Stimulated activated CD8-positive, alpha-beta memory T cell treated with anti-CD3 and anti-CD28 coated beads, Interleukin-4, amount 100 ng/mL, for 24 hours (primary cell): Measurements from ENCODE around the gene SCFD2.
"Not testable (repeated sequence)": the region's sequence is repeated elsewhere in the genome, so short reads cannot be mapped to it uniquely, and the experiment has no call there.

Experiments used
- DNase-seq: peaks from one replicate; pipeline ENCODE4 v3.0.0-alpha.2; 2020; ENCODE audit warnings: low read depth

Gene SCFD2

DNA sequence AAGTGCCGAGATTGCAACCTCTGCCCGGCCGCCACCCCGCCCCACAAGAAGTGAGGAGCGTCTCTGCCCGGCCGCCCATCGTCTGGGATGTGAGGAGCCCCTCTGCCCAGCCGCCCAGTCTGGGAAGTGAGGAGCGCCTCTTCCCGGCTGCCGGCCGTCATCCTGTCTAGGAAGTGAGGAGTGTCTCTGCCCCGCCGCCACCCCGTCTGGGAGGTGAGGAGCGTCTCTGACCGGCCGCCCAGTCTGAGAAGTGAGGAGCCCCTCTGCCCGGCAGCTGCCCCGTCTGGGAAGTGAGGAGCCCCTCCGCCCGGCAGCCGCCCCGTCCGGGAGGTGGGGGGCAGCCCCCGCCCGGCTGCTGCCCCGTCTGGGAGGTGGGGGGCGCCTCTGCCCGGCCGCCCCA lies 226.6 kb downstream of the SCFD2 start:
- not testable (repeated sequence) for DNase-seq

DNA sequence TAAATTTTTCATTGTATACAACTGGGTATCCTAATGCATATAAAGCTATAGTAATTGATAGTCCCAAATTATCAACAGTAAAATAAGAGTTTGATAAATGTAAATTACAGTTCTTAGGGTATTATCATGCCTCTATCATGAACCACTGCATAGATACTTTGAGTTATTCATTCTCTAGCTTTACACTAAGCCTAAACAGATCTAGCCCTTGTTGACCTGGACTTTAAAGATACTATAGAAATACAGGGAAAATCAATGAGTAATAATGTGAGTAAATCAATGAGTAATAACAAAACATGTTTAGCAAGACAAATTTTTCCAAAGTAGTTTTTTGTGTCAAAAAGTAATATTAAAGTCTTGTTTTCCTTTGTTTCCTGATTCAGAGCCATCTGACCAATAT lies 228.4 kb downstream of the SCFD2 start:
- DNase-seq: no peak

DNA sequence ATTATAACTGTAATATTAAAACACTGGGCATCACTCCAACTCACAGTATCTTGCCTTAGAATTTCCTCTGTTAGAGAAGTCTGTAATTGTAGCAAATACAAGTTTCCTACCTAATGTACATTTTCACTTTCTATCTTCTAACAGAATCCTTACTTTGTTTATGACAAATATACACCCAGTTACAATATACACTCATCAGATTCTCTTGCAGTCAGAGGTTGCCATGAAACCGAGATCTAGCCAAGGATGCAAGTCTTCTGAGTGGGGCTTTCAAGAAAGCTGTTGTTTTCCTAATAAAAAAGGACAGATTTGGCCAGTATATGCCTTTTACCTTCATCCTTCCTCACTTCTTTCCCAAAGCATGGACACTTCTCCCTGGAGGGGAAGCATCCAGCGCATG lies 228.9 kb downstream of the SCFD2 start:
- DNase-seq: no peak

DNA sequence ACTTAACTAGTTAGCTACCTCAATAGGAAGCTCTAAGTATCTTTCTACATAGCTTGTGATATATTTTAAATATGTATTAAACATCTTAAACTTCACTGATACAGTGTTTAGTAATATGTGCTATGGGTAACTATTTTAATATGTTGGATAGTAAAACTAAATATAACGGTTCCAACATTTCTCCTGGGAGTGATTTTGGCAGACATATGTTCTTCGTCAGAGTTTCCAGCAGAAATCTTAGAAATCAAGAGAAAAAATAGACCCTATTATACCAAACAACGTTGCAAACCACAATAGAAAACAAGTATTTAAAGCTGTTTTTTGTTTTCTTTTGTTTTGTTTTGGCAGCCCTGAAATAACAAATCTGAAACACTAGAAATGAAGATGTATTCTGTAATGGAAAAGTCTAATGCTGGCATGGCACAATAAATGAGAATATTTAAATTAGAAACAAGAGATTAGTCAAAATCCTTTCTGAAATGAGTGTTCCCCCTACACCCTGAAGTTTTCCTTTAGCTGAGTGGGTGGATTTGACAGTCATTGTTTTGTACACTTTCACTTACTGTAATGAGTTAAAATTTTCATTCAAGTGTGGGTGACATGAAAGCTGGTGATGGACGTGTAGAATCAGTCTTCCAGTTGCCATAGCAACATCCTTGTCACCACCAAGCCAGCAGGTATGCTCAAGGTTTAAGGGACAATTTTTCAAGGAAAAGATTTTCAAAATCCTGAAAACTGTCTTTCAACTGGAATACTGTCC lies 233.5 kb downstream of the SCFD2 start:
- no peak for DNase-seq

DNA sequence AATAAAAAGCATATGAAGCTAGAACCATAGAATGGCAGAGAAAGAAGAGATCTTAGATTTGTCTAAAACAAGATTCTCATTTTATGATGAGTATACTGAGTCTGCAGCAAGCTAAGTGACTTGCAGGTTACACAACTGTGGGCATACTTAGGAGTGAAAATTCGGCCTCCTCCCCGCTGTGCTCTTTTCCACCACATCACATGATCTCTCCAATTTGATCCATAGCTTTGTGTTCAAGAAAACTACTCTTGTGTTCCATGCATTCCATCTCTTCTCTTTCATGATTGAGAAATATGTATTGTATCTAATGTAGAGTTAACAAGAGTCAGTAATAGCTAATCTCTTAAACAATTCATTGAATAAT lies 234.3 kb downstream of the SCFD2 start:
- DNase-seq: no peak

DNA sequence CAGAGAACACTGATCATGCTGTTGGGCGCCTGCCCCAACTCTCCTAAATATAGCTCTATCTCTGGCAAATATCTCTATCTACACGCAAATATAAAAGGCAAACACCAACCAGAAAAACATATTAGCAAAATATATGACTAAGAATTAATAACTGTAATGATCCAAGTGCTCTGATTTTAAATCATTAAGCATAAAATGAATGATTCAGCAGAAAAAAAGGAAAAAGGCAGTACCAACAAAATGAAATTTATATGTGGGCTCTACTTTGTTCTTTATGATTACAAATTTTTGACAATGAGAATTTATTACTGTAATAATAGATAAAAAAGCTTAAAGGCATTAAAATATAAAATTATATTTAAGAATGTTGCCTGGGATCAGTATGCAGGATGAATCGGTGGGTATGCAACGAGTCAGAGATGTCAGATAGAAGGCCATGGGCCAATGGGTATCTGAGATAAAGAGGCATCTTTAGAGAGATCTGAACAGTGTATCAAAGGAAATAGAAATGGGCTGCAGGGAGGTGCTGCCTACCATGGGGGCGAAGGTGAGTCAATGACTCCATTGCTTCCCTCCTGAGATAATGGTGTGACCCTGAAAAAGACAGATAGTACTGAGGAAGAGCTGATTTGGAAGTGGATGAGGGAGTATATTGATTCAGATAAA lies 234.8 kb downstream of the SCFD2 start:
- DNase-seq: no peak

DNA sequence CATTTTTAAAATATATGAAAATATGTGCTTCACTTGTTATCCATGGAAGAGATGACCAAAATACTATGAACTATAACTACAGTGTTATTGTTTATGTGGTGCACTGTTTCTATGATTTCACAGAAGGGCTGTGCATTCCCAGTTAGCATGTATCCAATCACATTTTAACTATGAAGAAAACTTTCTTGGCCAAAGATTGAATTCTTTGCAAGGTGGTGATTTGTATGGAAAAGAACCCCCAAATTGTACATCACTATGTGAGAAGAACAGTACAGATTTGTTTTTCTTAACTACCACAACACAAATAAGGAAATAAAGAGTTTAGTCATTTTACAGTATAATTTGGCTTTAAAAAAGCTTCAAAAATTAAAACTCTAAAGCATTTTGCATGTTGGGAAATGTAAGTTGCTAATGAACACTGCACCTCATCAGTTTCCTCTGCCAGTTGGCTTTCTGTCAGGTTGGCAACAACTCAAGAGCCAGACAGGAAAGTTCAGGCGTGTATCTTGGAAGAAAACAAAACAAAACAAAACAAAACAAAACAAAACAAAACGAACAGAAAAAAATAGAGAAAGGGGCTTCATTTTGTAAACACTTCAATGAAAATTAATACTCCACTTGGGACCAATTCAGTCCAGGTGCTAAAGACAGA lies 237.0 kb downstream of the SCFD2 start:
- no peak for DNase-seq

DNA sequence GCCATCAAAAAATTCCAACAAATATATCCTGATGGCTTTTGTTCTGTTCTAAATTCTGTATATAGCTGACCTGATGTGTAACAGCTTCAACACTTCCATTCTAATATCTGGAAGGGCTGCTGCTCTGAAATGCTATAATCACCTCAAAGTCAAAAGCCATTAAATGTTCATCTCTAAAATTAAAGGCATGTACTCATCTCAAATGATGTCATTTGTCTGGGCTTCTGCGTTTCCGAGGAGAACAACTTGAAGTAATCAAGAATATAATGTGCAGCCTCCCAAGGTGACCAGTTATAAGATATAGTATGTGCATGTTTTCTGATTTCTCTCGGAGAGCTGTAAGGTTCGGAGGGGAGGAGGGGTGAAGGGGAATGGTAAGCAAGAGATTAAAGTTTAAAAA lies 237.6 kb downstream of the SCFD2 start:
- DNase-seq: no peak

DNA sequence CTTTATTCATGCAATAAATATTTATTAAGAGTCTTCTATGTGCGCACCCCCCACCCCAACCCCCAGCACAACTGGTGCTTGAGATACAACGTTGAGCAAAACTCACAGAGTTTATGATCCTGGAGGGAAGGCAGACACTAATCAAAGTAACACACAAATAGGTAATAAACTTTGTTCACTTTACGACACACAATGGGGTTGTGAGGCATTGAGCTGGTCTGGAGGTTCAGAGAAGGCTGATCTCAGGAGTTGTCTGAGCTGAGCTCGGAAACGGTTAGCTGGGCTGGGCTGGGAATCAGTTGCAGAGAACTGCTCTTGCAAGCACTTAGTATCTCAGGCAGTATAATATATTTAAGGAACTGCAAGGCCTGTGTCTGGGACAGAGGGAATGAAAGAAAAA lies 238.5 kb downstream of the SCFD2 start:
- DNase-seq: no peak

DNA sequence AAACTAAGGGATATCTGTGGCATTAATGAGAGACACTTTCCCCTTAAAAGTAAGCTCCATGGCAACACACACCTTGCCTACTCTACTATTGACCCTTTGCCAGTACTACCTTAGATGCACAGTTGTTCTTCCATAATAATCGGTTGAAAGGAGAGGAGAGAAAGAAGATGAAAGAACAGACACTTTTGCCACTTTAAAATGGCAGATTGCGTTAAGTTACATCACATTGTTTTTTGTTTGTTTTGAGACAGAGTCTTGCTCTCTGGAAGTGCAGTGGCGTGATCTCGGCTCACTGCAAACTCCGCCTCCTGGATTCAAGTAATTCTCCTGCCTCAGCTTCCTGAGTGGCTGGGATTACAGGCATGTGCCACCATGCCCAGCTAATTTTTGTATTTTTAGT lies 239.8 kb downstream of the SCFD2 start:
- DNase-seq: no peak

DNA sequence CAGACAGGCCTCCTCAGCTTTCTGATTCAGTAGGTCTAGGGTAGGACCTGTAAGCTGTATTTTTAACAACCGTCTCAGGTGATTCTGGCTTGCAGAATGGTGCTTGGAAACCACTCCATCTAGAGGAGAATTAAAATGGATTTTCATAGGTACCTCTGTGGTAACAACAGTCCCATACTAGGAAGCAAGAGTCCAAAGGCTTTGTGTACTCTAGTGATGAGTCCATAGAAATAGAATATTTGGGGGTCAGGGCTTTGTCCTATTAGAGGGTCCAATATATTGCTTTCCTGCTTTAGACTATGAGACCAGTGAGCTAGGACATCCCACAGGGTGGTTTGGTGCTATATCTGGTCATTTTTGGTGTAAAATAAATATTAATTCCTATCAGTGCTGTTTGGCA lies 242.0 kb downstream of the SCFD2 start:
- DNase-seq: no peak

DNA sequence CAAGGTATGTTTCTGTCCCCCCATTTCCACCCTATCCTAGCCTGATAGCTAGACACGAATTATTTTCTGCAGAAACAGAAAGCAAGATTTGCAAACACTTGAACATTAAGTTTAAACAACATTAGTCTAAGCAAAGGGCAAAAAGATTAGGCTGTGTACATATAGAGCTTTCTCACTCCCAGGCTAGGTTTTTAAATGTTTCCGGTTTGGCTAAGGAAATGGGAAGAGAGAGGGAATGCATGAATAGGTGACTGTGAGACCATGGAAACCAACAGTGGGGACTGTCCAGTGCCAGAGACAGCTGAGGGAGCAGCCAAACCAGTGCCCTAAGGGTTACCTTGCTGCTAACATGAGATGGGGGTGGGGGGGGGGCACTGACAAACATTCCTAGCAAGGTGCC lies 242.7 kb downstream of the SCFD2 start:
- DNase-seq: no peak

DNA sequence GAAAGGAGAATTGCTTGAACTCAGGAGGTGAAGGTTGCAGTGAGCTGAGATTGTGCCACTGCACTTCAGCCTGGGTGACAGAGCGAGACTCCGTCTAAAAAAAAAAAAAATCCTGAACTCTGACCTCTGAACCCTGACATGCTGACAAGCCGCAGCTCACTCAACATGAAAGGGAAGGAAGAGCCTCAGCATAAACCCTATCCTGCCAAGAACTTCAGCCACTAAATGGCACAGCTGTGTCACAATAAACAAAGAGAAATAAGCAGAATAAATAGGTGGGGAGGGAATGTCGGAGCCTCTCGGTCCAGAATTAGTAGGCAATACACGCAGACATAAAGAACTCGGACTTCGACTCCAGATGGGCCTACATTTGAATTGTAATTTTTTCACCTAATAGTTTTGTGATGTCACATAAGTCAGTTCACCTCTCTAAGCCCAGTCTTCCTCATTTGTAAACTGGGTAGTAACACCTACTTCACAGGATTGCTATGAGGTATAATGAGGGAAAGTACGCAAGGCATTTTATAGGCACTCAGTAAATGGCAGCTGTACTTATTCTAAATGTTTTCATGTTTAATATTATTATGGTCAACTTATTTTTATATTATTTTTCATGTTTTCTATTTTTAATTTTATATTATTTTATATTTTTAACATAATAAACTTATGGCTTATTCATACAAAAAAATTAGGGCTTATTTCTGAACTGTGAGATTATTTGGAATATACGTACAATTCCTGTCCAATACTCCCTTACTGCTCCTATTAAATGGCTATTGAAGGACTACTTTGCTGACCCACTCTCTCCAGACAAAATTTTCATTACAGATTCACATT lies 243.4 kb downstream of the SCFD2 start:
- DNase-seq: no peak

DNA sequence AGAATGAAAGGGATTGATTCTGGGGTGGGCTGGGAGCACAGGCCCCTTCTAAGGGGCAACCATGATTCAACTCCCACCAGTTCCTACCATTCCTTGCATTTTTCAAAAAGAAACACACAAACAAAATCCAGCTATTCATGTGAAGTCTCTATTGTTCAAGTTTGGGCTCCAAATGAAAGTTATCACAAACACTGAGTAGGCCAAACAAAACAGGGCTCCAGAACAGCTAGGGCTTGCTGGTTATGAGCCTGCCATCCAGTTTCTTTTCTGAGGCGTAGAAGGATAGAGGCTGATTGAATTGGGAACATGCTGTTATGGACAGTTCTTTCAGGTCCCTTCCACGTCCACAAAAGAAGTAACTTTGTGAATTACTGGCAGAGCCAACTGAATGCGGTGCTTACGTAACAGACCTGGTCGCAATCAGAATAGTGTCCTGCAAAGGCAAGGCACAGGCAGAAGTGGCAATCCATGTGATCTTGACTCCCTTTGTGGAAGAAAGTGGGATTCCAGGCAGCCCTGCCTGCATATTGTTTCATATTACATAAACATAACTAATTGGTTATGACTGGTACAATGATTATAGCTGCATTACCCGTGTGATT lies 244.5 kb downstream of the SCFD2 start:
- no peak for DNase-seq

DNA sequence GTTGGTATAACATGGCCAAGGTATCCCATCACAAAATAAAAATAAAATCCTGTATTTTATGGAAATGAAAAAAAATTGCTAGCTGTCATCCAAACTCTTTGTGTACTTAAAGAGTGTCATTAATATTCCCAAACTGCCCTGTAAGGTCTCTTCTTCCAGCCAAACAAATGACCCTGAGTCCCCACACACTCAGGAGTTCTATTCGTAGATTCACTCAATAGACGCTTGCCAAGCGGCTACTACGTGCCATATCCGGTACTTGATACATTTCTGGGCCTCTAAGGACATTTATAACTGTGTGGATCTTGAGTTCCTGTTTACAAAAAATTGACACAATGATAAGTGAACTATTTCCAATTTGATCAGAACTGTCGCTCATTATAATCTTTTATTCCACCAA lies 245.1 kb downstream of the SCFD2 start:
- no peak for DNase-seq

DNA sequence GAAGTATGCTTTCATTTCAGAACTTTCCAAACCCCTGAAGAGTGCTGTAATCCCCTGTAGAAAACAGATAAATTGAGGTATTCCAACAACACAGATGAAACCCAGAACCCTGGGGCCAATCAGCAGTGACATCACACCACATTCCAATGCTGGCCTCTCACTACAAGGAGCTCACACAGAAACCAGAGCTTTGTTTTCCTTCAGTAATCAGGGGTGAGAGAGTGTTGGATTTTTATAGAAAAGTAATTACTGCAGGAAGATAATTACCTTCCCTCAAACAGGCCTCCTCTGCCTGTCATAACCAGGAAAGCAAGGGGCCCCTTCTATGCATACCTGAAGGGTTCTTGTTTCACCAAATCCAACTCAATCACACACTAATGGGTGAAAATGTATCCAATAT lies 246.2 kb downstream of the SCFD2 start:
- DNase-seq: no peak

DNA sequence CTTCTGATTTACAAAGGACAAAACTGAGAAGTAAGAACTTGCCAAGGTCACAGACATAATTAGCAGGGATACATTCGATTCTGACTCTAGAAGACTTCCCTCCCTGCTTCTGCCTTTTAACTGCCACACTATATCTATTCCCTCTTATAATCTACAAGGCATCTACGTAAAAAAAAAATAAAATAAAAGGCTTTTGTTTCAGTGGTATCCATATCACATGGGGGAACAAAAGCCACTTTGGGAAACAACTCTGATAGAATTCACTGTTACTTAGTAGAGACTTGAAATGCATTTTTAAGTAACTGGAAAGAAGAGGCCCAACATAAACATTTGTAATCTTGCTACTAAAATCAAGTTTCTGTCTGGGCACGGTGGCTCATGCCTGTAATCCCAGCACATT lies 247.2 kb downstream of the SCFD2 start:
- DNase-seq: no peak

DNA sequence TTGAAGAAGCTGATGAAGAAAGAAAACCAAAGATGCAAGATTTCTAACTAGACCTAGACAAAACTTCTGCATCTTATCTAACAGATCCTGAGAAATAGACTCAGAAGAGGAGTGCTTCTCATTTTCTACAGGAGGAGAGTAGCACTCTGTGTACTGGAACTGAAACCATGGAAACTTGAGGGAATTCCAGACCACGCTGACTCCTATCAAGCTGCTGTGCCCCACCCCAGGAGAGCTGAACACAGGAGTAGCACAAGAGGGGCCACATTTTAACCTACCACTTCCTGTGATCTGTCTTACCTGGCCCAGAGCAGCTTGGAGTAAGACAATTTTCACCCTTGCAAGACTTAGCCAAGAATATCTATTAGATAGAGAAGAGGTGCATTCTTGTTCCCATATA lies 248.9 kb downstream of the SCFD2 start:
- no peak for DNase-seq

DNA sequence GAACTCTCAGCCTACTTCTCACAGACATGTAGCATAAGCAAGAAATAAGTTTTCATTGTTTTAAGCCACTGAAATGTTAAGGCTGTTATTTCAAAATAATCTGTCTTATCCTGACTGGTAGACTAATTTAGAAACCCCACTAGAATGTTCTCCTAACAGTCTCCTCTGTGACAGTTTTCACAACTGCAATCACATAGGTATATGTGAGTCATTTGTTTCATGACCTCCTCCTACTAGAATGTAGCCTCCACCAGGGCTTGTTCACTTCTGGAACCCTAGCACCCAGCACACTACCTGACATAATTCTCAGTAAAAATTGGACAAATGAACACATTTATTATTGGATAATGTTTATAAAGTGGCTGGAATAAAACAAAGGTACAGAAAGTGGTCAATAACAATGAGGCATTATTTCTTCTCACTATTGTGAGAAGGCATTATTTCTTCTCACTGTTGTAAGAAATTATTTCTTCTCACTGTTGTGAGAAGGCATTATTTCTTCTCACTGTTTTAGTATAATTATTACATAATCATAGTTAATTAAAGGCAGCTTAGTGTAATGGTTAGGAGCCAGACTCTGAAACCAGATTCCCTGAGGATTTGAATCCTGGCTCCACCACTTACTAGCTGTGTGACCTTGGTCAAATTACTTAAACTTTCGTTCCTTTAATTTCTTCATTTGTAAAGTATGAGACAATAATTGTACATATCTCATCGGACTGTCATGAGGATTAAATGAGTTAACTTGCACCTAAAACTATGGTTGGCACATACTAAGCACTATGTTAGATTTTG lies 252.2 kb downstream of the SCFD2 start:
- no peak for DNase-seq

DNA sequence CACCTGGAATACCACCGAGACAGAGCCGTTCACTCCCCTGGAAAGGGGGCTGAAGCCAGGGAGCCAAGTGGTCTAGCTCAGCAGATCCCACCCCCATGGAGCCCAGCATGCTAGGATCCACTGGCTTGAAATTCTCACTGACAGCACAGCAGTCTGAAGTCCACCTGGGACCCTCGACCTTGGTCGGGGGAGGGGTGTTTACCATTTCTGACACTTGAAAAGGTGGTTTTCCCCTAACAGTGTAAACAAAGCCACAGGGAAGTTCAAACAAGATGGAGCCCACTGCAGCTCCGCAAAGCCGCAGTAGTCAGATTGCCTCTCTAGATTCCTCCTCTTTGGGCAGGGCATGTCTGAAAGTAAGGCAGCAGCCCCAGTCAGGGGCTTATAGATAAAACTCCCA lies 260.5 kb downstream of the SCFD2 start:
- no peak for DNase-seq

DNA sequence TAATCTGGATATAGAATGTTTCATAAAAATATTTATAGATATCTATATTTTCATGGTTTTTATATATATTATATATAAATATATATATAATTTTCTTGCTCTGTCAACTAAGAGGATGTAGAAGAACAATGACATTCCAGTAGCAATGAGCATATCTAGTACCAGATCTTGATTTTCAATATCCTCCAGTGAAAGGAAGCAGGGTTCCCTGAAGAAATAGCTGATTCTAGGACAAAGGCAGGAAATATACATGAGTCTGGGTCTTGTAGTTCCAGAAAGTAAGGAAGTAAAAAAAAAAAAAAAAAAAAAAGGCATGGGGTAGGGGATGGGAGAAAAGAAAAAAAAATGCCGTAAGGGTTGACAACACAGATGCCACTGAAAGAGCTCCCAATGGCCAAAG lies 262.4 kb downstream of the SCFD2 start:
- no peak for DNase-seq
